ENCODE measurements around the gene METTL8.
A peak's percentile ranks its signal among the peaks of the same experiment; 100 is the strongest.
"Not testable (repeated sequence)": the region's sequence is repeated elsewhere in the genome, so short reads cannot be mapped to it uniquely, and the experiment has no call there.

The METTL8 gene

DNA sequence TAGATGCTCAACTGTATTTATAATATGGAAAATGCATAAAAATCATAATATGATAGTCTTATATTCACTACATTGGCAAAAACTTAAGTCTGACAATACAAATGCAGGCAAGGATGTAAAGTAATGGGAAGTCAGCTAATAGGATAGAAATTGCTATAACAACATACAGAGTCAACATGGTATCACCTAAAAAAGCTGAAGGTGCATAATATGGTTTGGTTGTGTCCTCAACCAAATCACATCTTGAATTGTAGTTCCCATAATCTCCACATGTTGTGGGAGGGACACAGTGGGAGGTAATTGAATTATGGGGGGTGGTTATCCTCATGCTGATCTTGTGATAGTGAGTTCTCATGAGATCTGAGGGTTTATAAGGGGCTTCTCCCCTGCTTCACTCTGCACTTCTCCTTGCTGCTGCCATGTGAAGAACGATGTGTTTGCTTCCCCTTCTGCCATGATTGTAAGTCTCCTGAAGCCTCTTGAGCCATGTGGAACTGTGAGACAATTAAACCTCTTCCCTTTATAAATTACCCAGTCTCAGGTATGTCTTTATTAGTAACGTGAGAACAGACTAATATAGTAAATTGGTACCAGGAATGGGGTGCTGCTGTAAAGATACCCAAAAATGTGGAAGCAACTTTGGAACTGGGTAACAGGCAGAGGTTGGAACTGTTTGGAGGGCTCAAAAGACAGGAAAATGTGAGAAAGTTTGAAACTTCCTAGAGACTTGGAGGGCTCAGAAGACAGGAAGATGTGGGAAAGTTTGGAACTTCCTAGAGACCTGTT lies 10.9 kb downstream of the METTL8 start:
- not testable (repeated sequence) for DNase-seq

DNA sequence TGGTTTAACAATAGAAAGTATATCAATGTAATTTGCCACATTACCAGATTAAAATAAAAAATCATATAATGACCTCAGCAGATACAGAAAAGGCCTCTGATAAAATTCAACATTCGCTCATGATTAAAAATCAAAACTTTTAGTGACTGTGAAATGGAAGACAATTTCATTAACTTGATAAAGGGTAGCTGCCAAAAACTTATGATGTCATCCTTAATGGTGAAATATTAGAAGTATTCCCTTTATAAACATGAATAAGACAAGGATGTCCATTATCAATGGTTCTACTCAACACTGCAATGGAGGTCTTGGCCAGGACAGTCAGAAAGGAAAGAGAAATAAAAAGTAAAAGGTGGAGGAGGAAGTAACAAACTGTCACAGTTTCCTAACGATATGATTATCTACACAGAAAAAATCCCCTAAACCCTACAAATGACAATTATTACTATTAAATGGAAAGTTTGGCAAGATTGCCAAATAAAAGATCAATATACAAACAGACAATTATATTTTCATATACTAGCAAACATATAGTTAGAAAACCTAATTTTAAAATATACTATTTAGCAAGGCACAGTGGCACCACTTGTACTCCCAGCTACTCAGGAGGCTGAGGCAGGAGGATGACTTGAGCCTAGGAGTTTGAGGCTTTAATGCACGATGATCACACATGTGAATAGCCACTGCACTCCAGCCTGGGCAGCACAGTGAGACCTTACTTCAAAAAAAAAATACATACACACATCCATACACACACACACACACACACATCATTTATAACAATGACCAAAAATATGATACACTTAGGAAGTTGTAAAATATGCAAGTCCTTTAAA lies 12.8 kb downstream of the METTL8 start:
- DNase-seq: no peak

DNA sequence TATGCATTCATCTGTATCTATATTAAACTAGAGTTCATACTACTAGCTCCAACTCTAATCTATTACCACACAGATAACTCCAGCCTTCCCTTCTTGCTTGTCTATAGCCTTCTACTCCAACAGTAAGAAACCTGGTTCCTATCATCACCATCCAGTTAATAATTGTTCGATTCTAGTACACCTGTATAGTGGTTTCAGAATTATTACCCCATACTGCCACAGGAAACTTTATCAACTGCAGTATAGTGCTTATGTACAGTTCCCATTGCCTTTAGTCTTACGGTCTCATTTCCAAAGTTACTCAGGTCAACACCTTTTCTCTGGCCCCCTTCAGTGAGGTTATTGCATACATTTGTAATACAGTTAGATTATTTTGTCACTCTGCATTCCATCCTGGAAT lies 14.5 kb downstream of the METTL8 start:
- DNase-seq: no peak

GRCh38 chr2:171416009-171416926 lies 17.5 kb downstream of the METTL8 start:
- DNase-seq: peak; percentile 89

- DNase-seq: not testable (repeated sequence)
These were observed 19.1 kb downstream of the METTL8 start for GRCh38 chr2:171414645-171415044.

GRCh38 chr2:171412571-171413175 lies 21.1 kb downstream of the METTL8 start:
- DNase-seq: no peak

DNA sequence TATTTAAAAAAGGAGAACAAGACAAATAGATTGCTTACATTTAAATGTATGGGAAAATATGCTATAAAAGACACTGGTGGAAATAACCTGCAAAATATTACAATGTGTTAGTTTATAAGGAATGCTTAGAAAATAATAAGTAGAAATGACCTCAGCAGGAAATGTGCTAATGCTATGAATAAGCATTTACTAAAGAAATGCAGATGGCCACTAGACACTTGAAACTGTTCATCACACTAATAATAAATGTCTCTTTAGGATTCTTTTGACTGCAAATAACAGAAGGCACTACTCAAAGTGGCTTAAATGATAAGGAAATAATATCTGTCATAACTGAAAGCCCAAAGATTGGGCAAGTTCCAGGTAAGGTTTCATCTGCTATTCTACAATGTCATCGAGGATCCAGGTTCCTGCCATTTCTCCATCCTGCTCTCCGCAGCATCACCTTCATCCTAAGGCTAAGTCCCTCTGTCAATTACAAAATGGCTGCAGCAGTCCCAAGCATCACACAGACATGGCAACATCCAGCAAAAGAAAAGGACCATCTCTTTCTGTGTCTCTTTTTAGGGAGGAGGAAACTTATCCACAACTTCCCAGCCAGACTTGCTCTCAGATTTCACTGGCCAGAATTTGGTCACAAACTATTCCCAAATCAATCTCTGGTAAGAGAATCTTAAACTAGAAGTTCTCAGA lies 21.9 kb downstream of the METTL8 start:
- DNase-seq: no peak

DNA sequence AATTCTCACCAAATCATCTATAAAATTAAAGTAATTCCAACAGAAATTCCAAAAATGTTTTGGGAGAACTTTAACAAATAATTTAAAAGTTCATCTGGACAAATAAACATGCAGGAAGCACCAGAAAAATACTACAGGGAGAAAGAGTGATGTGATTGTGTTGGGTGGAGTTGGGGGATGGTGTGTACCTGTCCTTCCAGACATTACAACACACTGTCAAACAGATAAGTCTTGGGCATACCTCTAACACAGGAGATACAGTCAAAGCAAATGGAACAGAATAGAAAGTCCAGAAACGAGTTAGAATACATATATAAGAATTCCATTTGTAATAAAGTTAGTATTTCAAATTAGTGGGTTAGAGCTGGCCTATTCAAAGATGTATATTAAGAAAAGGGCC lies 22.6 kb downstream of the METTL8 start:
- no peak for DNase-seq

GRCh38 chr2:171410624-171411023 lies 23.2 kb downstream of the METTL8 start:
- no peak for DNase-seq

GRCh38 chr2:171410101-171410500 lies 23.7 kb downstream of the METTL8 start:
- no peak for DNase-seq

DNA sequence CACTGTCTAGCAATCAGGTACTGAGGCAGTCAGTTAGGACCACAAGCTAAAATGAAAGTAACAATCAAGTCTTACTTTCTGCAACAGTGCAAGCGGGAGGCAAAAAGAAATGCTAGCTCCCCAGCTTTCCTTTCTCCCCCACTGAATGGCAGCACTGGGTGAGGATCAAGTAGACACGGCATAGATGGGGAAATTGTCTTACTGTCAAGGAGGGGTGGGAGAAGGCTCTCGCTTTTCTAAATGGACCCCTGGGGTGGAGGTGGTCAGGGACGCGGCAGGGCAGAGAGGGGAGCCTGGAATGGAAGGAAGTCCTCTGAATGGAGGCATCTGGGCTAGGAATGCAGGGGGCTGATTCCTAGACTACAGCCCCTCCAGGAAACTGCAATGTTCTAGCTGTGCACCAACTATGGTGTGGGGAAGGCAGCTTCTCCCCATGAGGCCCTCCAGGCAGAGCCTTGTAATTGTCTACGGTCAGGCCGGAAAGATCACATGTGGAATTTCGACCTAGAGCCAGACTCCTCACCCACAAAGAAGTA lies 24.3 kb downstream of the METTL8 start:
- DNase-seq: no peak

- DNase-seq: no peak
These were observed 26.1 kb downstream of the METTL8 start for GRCh38 chr2:171407676-171408044.

DNA sequence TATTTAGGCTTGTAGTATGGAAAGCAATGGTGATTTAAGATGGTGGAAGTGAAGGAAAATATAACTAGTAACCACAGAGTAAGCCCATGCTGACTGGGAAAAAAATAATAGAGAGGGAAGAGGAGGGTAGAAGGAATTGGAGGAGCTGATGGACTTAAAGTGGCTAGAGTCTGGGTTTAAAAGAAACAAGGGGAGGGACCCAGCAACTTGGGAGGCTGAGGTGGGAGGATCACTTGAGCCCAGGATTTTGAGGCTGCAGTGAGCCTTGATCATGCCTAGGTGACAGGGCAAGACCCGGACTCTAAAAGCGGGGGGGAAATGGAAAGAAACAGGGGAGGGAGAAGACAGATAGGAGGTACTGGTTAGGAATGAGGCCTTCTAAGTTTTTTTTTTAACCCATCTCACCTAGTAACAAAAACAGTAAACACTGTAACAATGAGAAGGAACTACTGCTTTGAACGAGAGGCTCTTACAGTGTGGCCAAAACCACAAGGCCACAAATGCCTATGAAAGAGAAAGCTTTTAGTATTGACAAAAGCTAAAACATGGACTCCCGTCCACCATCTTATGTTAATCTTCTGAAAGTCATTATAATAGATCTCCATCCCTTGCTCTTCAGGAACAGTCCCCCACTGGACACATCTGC lies 26.6 kb downstream of the METTL8 start:
- DNase-seq: no peak

- no peak for DNase-seq
These were observed 27.7 kb downstream of the METTL8 start for GRCh38 chr2:171406044-171406443.

- no peak for DNase-seq
These were observed 28.2 kb downstream of the METTL8 start for GRCh38 chr2:171405546-171405945.

DNA sequence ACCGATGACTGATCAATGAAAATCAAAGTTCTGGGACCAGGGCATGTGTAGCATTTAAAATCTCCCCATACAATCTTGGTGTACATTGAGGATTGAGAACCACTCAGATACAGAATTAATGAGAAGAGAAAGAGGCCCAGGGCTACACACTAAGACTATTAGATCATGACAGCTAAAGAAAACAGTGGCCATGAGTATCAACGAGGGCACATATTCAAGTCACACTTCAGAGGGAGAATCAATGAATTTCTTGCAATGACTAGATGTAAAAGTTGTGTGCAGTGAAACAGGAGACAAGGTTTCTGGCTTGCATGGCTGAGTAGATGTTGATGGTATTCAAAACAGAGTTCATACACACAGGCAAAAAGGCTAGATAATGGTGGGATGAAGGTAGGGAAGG lies 29.1 kb downstream of the METTL8 start:
- no peak for DNase-seq

DNA sequence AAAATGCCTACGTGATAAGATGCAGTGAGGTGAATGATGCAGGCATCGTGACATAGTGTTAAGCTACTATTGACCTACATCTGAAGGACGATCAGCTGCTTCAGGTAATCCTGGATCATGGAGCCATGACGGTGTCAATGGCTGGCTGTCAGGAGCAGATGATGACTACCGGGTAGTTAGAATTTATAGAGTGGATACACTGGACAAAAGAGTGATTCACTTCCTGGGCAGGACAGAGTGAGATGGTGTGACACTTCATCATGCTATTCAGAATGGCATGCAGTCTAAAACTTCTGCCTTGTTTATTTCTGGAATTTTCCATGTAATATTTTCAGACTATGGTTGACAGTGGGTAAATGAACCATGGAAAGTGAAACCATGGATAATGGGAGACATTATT lies 29.5 kb downstream of the METTL8 start:
- no peak for DNase-seq

- no peak for DNase-seq
These were observed 30.7 kb downstream of the METTL8 start for GRCh38 chr2:171402906-171403580.

- DNase-seq: no peak
These were observed 31.8 kb downstream of the METTL8 start for GRCh38 chr2:171401947-171402346.

GRCh38 chr2:171400395-171400794 lies 33.4 kb downstream of the METTL8 start:
- DNase-seq: no peak

GRCh38 chr2:171399292-171399691 lies 34.5 kb downstream of the METTL8 start:
- no peak for DNase-seq
